ENCODE results near the gene UGT2B11.
"Not testable (repeated sequence)": the region's sequence is repeated elsewhere in the genome, so short reads cannot be mapped to it uniquely, and the experiment has no call there.

UGT2B11 gene

DNA sequence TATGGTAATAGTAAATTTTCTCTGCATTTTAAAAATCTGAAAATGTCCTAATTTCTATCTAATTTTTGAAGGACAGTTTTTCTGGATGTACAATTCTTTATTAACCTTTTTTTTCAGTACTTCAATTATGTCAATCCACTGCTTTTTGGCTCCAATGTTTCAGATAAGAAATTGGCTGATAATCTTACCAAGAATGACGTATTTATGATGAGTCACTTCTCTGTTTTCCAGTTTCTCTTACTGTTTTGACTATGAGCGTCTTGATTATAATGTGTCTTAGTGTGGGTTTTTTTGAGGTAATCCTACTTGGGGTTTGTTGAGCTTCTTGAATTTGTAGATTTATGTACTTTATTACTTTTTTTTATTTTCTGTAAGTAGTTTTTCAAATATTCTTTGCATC is 47.2 kb downstream of the UGT2B11 start:
- no peak for DNase-seq

DNA sequence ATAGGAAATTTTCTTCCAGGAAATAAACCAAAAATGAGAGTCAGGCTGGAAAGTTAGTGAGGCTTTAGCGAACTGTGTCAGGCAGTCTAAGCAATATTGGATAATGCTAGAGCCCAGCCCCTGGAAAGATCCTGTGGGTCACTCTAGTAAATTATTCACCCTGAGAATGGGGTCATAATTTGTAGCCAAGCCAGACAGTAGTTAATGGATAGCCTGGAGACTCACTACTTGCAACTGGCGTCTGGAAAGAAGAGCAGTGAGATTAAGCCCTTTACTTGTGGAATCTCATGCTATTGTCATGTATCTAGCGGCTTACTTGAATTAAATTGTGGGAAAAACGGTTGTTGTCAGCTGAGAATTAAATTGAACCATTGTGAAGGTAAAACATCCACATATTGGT is 48.2 kb downstream of the UGT2B11 start:
- DNase-seq, result not testable (repeated sequence)

- not testable (repeated sequence) for DNase-seq
Measured at GRCh38 chr4:69165707-69166106, 48.8 kb downstream of the UGT2B11 start.

GRCh38 chr4:69156913-69157312 is 57.6 kb downstream of the UGT2B11 start:
- no peak for DNase-seq

GRCh38 chr4:69154021-69154420 is 60.5 kb downstream of the UGT2B11 start:
- no peak for DNase-seq

All from CD4-positive, alpha-beta T cell treated with Interleukin-12 subunit alpha and Interleukin-12 subunit beta, for 1 hour (primary cell).